NCI-H1105 treated with DMSO at 0.1 percent for 48 hours (cell line): ENCODE measurements around the gene CACNA1C.
A peak's percentile ranks its signal among the peaks of the same experiment; 100 is the strongest.

Experiments
- DNase-seq: peaks from one replicate; lab custom pipeline; 2025; lab: John Stamatoyannopoulos, UW

CACNA1C gene

GRCh38 chr12:2553388-2554126 lies 500.8 kb downstream of the CACNA1C start:
- no peak for DNase-seq

GRCh38 chr12:2555487-2556082 lies 502.8 kb downstream of the CACNA1C start:
- DNase-seq = peak; percentile 96

- no peak for DNase-seq
These were observed 504.8 kb downstream of the CACNA1C start for GRCh38 chr12:2557597-2557996.

GRCh38 chr12:2559931-2560330 lies 507.1 kb downstream of the CACNA1C start:
- no peak for DNase-seq

- no peak for DNase-seq
These were observed 507.6 kb downstream of the CACNA1C start for GRCh38 chr12:2560356-2560755.

GRCh38 chr12:2561367-2561766 lies 508.6 kb downstream of the CACNA1C start:
- DNase-seq = no peak

GRCh38 chr12:2562400-2562799 lies 509.6 kb downstream of the CACNA1C start:
- DNase-seq = no peak

GRCh38 chr12:2563709-2564108 lies 510.9 kb downstream of the CACNA1C start:
- DNase-seq = no peak

- DNase-seq = no peak
These were observed 513.4 kb downstream of the CACNA1C start for GRCh38 chr12:2566161-2566560.

- no peak for DNase-seq
These were observed 514.9 kb downstream of the CACNA1C start for GRCh38 chr12:2567711-2568110.

GRCh38 chr12:2570562-2570961 lies 517.8 kb downstream of the CACNA1C start:
- DNase-seq = no peak

- no peak for DNase-seq
These were observed 521.7 kb downstream of the CACNA1C start for GRCh38 chr12:2574355-2574935.

- no peak for DNase-seq
These were observed 522.5 kb downstream of the CACNA1C start for GRCh38 chr12:2575245-2575644.

GRCh38 chr12:2578211-2578610 lies 525.4 kb downstream of the CACNA1C start:
- no peak for DNase-seq

- no peak for DNase-seq
These were observed 526.0 kb downstream of the CACNA1C start for GRCh38 chr12:2578772-2579171.

GRCh38 chr12:2580821-2581220 lies 528.0 kb downstream of the CACNA1C start:
- DNase-seq = no peak

- no peak for DNase-seq
These were observed 528.7 kb downstream of the CACNA1C start for GRCh38 chr12:2581293-2582045.

- no peak for DNase-seq
These were observed 529.8 kb downstream of the CACNA1C start for GRCh38 chr12:2582631-2583030.

- DNase-seq = peak; percentile 59
These were observed 530.3 kb downstream of the CACNA1C start for GRCh38 chr12:2583091-2583497.

GRCh38 chr12:2583642-2584401 lies 531.0 kb downstream of the CACNA1C start:
- DNase-seq = peak; percentile 96

GRCh38 chr12:2586156-2587038 lies 533.6 kb downstream of the CACNA1C start:
- DNase-seq = peak; percentile 88
